HG02870 (cell line): Measurements from ENCODE around the gene VAV2.

Experiments used
- ATAC-seq: cut with Tn5 transposase; IDR thresholded peaks from one replicate; pipeline ENCODE4 v1.9.1; 2021; ENCODE audit warnings: mild to moderate bottlenecking, moderate library complexity; ENCODE audit not compliant: unreplicated experiment

Gene VAV2

DNA sequence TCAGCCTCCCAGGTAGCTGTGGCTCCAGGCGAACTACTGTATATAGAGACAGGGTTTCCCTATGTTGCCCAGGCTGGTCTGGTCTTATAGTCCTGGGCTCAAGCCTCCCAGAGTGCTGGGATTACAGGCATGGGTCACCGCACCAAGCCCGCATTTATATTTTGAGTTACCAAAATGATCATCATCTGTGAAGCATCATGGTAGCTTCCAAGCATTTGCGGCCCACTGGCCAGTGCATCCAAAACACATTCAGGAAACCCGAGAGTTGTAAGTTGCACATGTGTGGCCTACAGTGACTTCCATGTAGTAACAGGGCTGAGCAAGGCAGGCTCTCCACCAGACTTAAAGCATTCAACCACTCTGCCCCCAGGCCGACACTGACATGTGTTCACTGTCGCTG, 35.4 kb upstream of the VAV2 start:
- no peak for ATAC-seq

DNA sequence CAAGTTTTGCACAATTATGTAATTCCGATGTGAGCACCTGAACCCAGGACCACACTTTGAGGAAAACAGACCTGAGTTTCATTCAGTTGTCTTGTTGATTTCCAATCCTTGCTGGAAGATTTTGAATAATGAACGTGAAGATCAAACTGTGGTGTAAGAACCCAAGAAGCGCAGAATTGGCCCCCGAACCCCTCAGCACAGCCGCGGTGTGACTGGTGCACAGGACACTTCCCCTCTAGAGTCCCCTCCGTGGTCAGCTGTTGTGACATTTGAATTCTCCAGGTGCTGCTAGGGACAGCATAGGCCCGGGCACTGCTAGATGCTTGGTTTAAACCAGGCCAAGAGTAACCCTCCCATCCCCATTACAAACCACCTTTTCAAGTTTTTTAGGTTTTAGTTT, 34.9 kb upstream of the VAV2 start:
- no peak for ATAC-seq

DNA sequence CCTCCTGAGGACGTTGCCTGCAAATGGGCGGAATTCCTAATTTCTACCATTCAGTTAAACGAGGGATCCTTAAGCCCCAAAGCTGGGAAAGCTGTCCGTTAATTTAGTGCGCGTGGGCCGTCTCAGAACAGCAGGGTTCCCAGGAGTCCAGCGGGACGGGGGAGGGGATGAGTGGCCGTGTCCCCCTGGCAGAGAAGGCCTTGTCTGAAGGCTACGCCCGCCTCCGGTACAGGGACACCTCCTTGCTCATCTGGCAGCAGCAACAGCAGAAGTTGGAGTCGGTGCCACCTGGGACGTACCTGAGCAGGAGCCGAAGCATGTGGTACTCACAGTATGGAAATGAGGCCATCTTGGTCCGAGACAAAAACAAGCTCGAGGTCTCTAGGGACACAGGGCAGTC, 34.5 kb upstream of the VAV2 start:
- ATAC-seq = no peak

DNA sequence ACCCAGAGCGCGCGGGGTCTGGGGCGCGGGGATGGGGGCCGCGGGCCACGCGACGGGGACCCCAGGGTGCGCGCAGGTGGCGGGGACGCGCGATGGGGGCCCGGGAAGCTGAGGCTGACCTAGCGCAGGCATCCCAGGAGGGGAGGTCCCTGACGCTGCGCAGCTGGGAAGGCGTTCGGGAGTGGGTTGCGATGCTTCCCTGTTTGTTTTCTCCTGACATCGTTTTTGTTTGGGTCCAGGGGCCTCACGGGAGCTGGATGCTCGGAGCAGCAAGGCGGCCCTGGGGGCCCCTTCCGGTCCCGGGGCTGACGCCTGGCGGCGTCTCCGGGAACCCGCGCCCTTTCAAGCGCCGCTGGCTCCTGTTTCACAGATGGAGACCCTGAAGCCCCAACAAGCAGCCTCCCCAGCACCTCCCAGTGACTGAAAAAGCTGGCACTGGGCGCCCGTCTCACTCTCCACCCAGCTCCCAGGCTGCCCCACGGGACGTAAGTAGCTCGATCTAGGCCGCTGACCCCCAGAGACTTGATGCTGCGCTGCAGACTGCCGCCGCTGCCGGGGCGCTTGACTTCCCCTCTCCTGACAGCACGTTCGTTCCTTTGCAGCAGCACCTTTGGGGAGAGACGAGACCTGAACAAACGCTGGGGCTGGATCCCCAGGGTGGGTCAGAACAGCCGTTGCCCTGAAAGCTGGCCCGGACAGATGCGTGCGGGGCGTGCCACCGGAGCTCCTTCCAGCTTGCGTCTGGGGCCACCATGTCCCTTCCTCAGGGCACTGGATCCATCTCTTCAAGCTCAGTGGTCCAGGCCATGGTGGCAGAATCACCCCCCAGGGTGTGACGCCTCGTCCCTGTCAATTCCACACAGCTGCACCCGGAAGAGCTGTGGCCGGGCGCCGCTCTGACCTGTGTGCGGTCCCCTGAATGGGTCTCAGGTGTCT, 33.8 kb upstream of the VAV2 start:
- ATAC-seq = peak; percentile 33

DNA sequence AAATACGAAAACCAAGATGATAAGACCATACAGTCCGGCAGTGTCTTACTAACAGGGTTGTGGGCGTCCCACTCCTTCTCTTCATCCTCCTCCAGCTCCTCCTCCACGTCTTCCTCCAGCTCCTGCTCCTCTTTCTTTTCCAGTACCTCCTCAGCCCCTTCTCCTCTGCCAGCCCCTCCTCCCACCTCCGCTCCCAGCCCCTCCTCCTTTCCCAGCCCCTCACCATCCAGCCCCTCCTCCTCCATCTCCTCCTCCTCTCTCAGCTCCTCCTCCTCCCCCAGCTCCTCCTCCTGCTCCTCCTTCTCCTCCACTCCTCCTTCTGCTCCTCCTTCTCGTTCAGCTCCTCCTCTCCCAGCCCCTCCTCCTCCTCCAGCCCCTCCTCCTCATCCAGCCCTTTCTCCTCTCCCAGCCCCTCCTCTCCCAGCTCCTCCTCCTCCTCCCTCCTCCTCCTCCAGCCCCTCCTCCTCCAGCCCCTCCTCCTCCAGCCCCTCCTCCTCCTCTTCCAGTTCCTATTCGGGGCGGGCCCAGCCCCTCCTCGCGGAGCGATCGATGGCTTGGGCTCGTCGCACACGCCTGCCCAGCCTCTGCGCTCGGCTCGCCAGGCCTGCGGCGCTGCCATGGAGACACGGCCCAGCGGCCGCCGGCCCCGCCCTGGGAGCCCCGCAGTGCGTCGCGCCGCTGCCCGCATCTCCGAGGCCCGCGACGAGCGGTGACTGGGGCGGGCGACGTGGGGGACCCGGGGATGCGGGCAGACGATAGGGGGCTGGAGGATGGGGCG, 32.9 kb upstream of the VAV2 start, which contains the start of gene BRD3OS:
TSS of gene BRD3OS (plus strand) at position 654 of the 778 bp plus-strand sequence. CDS start 1,267 bp downstream, outside the sequence.
- peak; percentile 88 for ATAC-seq

DNA sequence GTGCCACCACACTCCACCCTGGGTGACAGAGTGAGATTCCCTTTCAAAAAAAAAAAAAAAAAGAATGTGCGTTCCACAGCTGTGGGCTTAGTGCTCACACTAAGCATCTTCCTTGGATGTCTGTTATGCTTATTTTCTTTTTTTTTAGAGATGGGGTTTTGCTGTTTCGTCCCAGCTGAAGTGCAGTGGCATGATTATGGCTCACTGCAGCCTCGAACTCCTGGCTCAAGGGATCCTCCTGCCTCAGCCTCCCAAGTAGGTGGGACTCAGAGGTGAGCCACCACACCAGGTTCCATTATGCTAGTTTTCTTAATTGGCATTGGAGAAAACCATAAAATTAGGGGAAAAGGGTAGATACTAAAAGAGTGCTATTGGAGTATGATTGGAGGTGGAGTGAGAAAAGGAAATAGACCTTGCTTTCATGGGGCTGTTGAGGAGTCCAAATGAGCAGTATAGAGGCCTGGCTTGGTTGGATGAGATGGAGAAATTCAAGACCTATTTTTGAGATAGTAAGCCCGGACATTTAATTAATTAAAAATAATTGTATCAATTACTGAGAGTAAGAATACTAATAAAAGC, 32.2 kb upstream of the VAV2 start:
- ATAC-seq = no peak

DNA sequence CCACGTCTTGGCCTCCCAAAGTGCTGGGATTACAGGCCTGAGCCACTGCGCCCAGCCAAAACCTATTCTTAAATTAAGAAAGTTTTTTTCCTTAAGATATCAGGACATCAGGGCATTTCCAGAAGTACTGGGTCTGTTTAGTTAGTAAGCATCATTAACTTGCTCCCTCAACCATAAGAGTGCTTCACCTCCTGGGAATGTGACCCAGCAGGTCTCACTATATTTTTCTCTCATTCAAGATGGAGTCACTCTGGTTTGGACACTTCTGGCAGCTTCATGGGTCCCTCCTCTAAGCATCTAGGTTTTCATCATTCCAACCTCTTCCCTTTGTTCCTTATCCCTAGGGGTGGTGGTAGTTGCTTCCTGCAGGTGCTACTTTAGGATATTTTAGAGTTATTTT, 22.8 kb upstream of the VAV2 start:
- ATAC-seq = no peak

DNA sequence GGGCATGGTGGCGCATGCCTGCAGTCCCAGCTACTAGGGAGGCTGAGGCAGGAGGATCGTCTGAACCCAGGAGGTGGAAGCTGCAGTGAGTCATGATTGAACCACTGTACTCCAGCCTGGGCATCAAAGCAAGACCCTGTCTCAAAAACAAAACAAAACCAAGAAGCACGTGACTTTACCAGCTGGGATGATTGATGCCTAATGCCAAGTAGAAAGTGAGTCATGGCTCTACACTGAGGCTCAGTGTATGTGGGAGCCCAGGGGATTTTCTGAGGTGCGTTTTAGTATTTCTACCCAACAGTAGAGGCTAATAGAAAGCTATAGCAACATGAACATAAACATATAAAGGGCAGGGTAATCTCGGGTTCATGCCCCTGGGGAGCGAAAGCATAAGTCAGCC, 19.3 kb upstream of the VAV2 start:
- ATAC-seq = no peak

DNA sequence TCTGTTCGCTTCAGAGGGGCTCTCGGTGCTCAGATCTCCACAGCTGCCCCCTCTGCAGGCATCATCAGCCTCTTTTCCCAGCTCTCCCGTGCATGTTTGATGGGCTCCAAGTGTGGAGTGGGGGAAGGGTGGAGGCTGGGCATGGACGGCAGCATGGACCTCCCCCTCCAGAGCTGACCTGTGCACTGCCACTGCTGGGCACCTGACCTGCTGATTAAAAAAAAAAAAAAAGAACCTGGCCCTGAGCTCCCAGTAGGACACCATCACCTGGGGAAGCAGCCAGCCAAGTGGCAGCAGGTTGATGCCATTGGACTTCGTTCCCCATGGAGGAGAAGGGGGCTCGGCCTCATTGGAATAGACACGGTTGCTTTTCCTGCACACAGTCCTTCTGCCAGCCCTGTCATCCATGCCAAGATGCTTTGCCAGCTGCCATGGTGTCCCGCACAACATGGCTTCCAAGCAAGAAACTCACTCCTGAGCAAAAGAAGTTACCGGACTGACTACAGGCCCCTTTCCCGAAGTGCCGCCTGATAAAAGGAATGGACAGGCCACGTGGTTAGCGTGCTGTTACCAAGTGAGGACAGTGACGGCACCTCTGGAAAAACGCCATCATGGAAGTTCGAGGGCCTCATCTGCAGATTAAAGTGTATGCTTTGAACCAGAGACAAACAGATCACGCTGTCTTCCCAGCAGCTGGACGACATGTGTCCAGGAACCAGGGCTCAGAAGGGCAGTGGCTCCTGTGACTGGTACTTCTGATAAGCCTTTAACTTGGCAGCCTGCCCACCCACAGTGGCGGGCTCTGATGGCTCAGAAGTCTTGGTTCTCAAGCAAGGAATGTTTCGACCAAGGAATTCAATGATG, 18.4 kb upstream of the VAV2 start:
- ATAC-seq = no peak

DNA sequence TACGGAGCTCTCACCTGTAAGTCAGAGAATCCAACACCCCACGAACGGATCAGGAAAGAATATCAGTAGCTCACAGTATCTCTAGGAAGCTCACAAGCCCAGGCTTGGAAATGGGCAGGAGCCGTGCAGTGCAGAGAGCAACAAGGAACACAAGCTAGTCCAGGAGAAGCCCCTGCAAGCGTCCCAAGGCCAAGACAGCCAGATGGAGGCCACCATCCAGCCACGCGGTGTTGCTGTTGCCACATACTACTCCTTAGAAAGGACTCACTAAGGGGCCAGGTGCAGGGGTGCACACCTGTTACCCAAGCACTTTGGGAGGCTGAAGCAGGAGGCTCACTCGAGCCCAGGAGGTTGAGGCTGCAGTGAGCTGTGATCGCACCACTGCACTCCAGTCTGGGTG, 15.4 kb upstream of the VAV2 start:
- no peak for ATAC-seq

DNA sequence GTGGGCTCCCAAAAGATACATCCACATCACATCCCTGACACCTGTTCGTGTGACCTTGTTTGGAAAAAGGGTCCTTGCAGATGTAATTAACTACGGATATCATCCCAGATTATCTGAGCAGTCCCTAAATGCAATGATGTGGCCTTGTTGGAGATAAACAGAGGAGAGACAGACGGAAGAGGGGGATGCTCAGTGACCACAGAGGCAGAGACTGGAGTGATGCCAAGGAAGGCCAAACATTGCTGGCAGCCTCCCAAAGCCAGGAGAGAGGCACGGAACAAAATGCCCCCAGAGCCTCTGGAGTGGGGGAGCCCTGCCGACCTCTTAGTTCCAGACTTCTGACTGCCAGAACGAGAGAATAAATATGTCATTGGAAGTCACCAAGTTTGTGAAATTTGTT, 15.0 kb upstream of the VAV2 start:
- ATAC-seq = no peak

DNA sequence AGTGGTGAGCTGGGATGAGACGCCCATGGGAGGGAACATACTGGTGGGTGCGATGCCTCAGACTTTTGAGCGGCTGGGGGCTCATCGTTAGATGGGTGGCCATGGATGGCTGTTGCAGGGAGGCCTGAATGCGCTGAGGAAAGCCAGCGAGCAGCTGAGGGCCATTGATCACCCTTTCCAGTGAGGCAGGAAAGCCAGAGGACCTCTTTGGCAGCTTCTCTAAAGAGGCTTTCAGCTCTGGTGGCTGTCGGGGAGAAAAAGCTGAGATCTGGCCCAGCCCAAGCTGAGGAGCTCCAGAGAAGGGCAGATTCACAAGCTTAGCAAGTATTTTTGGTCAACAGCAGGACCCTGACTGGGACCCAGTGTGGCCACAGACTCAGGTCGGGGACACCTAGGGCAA, 13.3 kb upstream of the VAV2 start:
- ATAC-seq = no peak

DNA sequence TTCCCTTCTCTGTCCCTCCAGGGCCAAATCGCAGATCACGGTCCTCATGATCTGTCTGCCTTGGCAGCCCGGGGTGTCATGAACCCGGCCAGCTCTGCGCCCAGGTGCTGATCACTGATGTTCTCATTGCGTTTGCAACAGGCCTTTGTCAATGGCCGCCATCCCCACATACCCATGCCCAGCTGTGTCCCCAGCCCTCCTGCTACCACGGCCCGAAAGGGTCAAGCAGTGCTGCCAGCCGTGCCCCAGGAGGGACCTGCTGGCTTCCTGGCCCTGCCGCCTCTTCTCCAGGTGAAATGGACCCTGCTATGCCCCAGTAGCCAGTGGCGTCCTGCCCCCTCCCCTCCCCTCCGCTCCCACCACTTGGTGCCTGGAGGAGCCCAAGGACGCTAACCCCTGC, 12.8 kb upstream of the VAV2 start:
- ATAC-seq = no peak

DNA sequence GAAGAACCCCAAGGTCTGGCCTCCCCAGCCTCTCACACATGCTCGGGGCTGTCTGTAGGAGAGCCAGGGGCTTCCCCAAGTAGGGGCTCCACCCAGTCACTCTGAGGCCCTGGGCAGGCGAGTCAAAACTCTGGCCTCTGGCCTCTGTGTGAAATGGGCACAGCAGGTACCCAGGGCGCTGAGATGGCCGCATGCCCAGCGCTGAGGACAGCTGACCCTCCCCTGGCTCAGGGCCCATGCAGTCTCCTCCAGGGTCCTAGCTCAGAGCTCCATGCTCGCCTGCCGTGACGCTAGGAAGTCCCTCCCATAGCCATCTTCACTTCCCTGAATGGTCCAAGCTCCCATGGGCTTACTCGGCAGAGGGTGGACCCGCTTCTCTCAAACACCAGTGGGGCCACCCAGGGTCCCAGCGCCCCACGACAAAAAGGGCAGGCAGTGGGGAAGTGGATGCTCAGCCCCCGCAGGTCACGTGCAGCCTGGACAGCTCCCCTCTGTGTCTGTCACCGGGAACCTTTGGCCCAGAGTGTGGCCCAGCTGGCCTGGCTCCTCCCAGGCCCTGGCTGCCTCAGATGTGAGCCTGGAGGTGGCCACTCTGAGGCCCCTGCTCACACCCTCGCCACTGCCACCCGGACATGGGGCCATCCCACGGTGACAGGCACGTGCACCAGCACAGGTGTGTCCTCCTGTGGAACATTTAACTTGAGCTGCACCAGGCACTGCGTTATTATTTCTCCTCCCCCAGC, 12.2 kb upstream of the VAV2 start:
- ATAC-seq = no peak

DNA sequence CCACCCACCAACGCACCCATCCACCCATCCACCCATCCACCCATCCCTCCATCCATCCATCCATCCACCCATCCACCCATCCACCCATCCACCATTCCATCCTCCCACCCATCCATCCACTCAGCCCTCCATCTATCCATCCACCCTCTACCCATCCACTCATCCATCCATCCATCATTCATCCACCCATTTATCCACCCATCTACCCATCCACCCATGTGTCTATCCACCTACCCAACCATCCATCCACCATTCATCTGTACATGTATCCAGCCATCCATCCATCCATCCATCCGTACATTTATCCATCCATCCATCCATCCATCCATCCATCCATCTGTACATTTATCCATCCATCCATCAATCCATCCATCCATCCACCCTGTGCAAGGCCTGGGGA, 11.1 kb upstream of the VAV2 start:
- ATAC-seq = no peak

DNA sequence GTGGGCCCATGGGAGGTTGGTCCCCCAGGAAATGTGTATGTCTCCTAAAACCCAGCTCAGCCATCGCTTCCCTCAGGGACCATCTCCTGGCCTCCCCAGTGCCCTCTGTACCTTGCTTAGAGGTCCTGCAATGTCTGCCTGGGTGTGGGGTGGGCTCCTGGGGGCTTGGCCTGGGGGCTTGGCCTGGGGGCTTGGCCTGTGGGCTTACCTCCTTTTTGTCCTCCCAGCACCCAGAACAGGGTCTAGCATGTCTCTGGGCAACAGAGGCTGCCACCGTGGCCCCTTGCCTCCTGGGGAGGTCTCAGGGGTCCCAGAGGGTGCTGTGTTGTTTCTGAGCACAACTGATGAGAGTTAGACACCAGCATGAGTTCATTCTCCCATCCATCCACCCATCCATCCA, 10.7 kb upstream of the VAV2 start:
- ATAC-seq = no peak

DNA sequence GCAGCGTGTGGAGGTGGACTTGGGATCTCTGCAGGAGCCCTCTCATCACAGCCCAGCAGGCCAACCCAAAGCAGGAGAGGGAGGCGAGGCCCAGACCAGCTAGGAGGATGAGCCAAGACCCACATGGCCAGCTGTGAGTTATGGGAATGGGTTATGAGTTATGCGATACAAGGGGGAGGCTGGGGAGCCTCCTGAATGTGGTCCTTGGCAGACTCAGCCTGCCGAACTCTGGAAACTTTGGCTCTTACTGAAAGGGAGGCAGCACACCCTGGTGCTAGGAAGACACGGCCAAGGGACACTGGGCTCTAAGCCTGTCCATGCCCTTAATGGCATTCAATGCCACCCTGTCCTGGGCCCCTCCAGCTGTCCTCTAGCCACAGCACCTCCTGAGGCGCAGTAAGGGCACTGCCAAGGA, 7.7 kb upstream of the VAV2 start:
- no peak for ATAC-seq

DNA sequence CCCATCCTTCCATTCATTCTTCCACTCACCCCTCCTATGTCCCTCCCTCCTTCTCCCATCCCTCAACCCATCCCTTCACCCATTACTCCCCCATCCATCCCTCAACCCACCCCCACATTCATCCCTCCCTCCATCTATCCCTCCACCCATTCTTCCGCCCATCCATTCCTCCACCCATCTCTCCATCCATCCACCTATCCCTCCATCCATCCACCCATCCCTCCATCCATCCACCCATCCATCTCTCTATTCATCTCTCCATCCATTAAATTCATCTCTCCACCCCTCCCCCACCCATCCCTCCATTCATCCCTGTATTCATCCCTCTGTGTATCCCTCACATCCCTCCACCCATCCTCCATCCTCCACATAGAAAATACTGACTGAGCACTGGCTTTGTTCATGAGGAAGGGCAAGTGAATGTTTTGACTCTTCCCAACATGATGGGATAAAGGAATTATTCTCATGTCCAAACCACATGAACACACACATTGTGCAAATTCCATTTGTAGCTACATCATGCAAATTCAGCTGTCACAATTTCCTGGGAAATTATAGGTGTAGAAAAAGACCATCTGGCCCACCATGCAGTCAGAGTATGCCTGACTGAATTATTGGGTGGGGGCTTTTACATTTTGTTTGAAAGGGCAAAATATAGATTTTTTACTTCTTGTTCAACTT, 6.9 kb upstream of the VAV2 start:
- no peak for ATAC-seq

DNA sequence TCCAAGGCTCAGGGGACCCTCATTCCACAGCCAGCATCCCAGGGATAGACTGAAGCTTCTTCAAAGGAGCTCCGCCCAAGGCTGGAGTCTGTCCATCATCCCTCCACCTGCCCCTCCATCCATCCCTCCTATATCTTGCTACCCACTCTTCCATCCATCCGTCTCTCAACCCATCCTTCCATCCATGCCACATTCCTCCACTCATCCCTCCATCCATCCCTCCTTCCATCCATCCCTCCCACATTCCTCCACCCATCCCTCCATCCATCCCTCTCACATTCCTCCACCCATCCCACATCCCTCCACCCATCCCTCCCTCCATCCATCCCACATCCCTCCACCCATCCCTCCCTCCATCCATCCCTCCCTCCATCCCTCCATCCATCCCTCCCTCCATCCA, 5.5 kb upstream of the VAV2 start:
- no peak for ATAC-seq
